ENCODE measurements around the gene ST3GAL3.

ST3GAL3 gene

GRCh38 chr1:43806183-43806582, 98.8 kb downstream of the ST3GAL3 start:
- H4K8ac ChIP-seq (ENCODE audit: low read length), result no peak overlapping the region
- H3K18ac ChIP-seq (ENCODE audit: low read depth in 1 of 2, low read length in 2 of 2), result no peak overlapping the region
- no peak overlapping the region for H2BK5ac ChIP-seq (ENCODE audit: low read depth, low read length, poor library complexity, severe bottlenecking)
- no peak overlapping the region for H2AK5ac ChIP-seq (ENCODE audit: low read length, severe bottlenecking)
- H3K79me1 ChIP-seq (replicated peaks; ENCODE audit: low read length, poor library complexity, severe bottlenecking), result peaks cover 34% of the 10 kb centered on the region
- H2BK12ac ChIP-seq (ENCODE audit: low read length in 2 of 2), result no peak overlapping the region
- H2BK15ac ChIP-seq (ENCODE audit: low read depth, poor library complexity, severe bottlenecking), result no peak overlapping the region
- H2AFZ ChIP-seq (ENCODE audit: low read depth, low read length), result no peak overlapping the region
- no peak overlapping the region for H3K4ac ChIP-seq (ENCODE audit: low read depth in 1 of 2, low read length in 2 of 2)
- H3K4me2 ChIP-seq (ENCODE audit: low read length, poor library complexity, severe bottlenecking), result no peak overlapping the region
- peaks cover 11% of the 10 kb centered on the region for H3K9me3 ChIP-seq (ENCODE audit: control insufficient read depth, low read length)
- no peak overlapping the region for H3K27ac ChIP-seq (ENCODE audit: low read length, poor library complexity, severe bottlenecking)
- H3K14ac ChIP-seq (ENCODE audit: low read length in 2 of 2), result no peak overlapping the region
- H2BK120ac ChIP-seq (ENCODE audit: low read depth, low read length), result no peak overlapping the region
- H3K4me3 ChIP-seq (ENCODE audit: insufficient read depth in 1 of 2, low read depth in 1 of 2, low read length in 2 of 2), result no peak overlapping the region
- peaks cover 5% of the 10 kb centered on the region for H3K4me1 ChIP-seq (ENCODE audit: control insufficient read depth, insufficient read depth, low read depth, low read length)
- no peak overlapping the region for H3K23ac ChIP-seq (ENCODE audit: low read length in 2 of 2)
- H4K91ac ChIP-seq (ENCODE audit: low read length), result no peak overlapping the region
- DNase-seq, result no peak
- no peak overlapping the region for H3K9ac ChIP-seq (ENCODE audit: low read length)
- H3K36me3 ChIP-seq (ENCODE audit: control insufficient read depth in 1 of 2, insufficient read depth in 2 of 2, low read depth in 1 of 2, low read length in 2 of 2), result peaks cover 6 to 21% of the 10 kb centered on the region in 2 experiments
- H3K27me3 ChIP-seq (ENCODE audit: control insufficient read depth in 1 of 2, insufficient read depth in 1 of 2, low read length in 2 of 2), result no peaks in the 10 kb centered on the region
- WGBS, result 97% methylated on average over 2 of the region's 2 CpGs

GRCh38 chr1:43809097-43809673, 101.8 kb downstream of the ST3GAL3 start:
- Histone ChIP-seq H4K8ac (ENCODE audit: low read length) (no peak overlapping the region), H2AK5ac (ENCODE audit: low read length, severe bottlenecking) (no peak overlapping the region), H4K91ac (ENCODE audit: low read length) (no peak overlapping the region), H3K79me1 (replicated peaks; ENCODE audit: low read length, poor library complexity, severe bottlenecking) (peaks cover 36% of the 10 kb centered on the region), H3K4ac (ENCODE audit: low read depth in 1 of 2, low read length in 2 of 2) (no peak overlapping the region), H3K36me3 (ENCODE audit: control insufficient read depth in 1 of 2, insufficient read depth in 2 of 2, low read depth in 1 of 2, low read length in 2 of 2) (peaks cover 6 to 22% of the 10 kb centered on the region in 2 experiments), H3K9me3 (ENCODE audit: control insufficient read depth, low read length) (peaks cover 11% of the 10 kb centered on the region), H2BK5ac (ENCODE audit: low read depth, low read length, poor library complexity, severe bottlenecking) (no peak overlapping the region), H3K4me1 (ENCODE audit: control insufficient read depth, insufficient read depth, low read depth, low read length) (no peaks in the 10 kb centered on the region), H3K9ac (ENCODE audit: low read length) (no peak overlapping the region), H3K4me2 (ENCODE audit: low read length, poor library complexity, severe bottlenecking) (no peak overlapping the region), H3K27me3 (ENCODE audit: control insufficient read depth in 1 of 2, insufficient read depth in 1 of 2, low read length in 2 of 2) (no peaks in the 10 kb centered on the region), H3K27ac (ENCODE audit: low read length, poor library complexity, severe bottlenecking) (no peak overlapping the region), H2AFZ (ENCODE audit: low read depth, low read length) (no peak overlapping the region), H3K4me3 (ENCODE audit: insufficient read depth in 1 of 2, low read depth in 1 of 2, low read length in 2 of 2) (peak overlapping the region in 1 of 2 experiments; percentile 29), H2BK12ac (ENCODE audit: low read length in 2 of 2) (no peak overlapping the region), H2BK120ac (ENCODE audit: low read depth, low read length) (no peak overlapping the region), H3K18ac (ENCODE audit: low read depth in 1 of 2, low read length in 2 of 2) (no peak overlapping the region), H3K14ac (ENCODE audit: low read length in 2 of 2) (no peak overlapping the region), H3K23ac (ENCODE audit: low read length in 2 of 2) (no peak overlapping the region), H2BK15ac (ENCODE audit: low read depth, poor library complexity, severe bottlenecking) (no peak overlapping the region)
- WGBS, result 100% methylated on average over 2 of the region's 2 CpGs
- no peak for DNase-seq

DNA sequence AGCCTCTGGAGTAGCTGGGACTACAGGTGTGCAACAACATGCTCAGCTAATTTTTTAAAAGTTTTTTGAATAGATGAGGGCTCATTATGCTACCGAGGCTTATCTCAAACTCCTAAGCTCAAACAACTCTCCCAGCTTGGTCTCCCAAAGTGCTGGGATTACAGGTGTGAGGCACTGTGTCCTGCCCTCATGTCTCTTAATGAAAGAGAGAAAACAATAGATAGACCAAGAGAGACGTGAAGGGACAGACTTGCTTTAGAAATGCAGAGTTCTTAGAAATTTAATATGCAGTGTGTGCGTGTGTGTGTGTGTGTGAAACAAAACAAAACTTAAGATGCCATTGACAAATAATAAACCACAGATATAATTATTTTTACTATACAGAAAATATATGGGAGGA, 105.2 kb downstream of the ST3GAL3 start:
- Histone ChIP-seq H3K9ac (ENCODE audit: low read length) (no peak overlapping the region), H3K4me3 (ENCODE audit: insufficient read depth in 1 of 2, low read depth in 1 of 2, low read length in 2 of 2) (no peak overlapping the region), H3K23ac (ENCODE audit: low read length in 2 of 2) (no peak overlapping the region), H3K4ac (ENCODE audit: low read depth in 1 of 2, low read length in 2 of 2) (no peak overlapping the region), H4K91ac (ENCODE audit: low read length) (no peak overlapping the region), H3K27ac (ENCODE audit: low read length, poor library complexity, severe bottlenecking) (no peak overlapping the region), H2BK15ac (ENCODE audit: low read depth, poor library complexity, severe bottlenecking) (no peak overlapping the region), H3K36me3 (ENCODE audit: control insufficient read depth in 1 of 2, insufficient read depth in 2 of 2, low read depth in 1 of 2, low read length in 2 of 2) (peaks cover 12 to 49% of the 10 kb centered on the region in 2 experiments), H3K4me2 (ENCODE audit: low read length, poor library complexity, severe bottlenecking) (no peak overlapping the region), H4K8ac (ENCODE audit: low read length) (no peak overlapping the region), H2BK5ac (ENCODE audit: low read depth, low read length, poor library complexity, severe bottlenecking) (no peak overlapping the region), H3K4me1 (ENCODE audit: control insufficient read depth, insufficient read depth, low read depth, low read length) (no peaks in the 10 kb centered on the region), H2BK120ac (ENCODE audit: low read depth, low read length) (no peak overlapping the region), H2AK5ac (ENCODE audit: low read length, severe bottlenecking) (no peak overlapping the region), H3K18ac (ENCODE audit: low read depth in 1 of 2, low read length in 2 of 2) (no peak overlapping the region), H3K79me1 (replicated peaks; ENCODE audit: low read length, poor library complexity, severe bottlenecking) (peaks cover 20% of the 10 kb centered on the region), H3K14ac (ENCODE audit: low read length in 2 of 2) (no peak overlapping the region), H2BK12ac (ENCODE audit: low read length in 2 of 2) (no peak overlapping the region), H3K27me3 (ENCODE audit: control insufficient read depth in 1 of 2, insufficient read depth in 1 of 2, low read length in 2 of 2) (no peaks in the 10 kb centered on the region), H3K9me3 (ENCODE audit: control insufficient read depth, low read length) (peaks cover 27% of the 10 kb centered on the region), H2AFZ (ENCODE audit: low read depth, low read length) (no peak overlapping the region)
- DNase-seq, result no peak
- 88% methylated on average over 2 of the region's 3 CpGs for WGBS

DNA sequence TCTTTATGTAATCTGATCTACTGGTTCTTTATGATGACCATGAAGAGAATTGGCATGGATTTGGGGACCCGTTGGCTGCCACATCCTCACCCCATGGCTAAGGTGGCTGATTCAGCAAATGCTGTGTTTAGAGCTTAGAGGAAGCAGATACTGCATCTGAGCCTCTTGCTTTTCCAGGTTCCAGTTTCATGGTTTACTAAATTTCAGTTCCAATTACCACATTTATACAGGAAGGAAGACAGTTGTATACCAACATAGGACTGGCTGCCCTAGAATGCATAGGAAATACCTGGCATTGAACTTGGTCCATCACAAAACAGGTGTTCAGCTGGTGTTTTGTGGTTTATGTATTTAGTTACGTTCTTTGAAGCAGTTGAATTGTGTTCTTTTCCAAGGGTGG, 107.1 kb downstream of the ST3GAL3 start:
- Histone ChIP-seq H3K9me3 (ENCODE audit: control insufficient read depth, low read length) (peaks cover 33% of the 10 kb centered on the region), H2BK120ac (ENCODE audit: low read depth, low read length) (no peak overlapping the region), H3K79me1 (replicated peaks; ENCODE audit: low read length, poor library complexity, severe bottlenecking) (peaks cover 14% of the 10 kb centered on the region), H3K4me3 (ENCODE audit: insufficient read depth in 1 of 2, low read depth in 1 of 2, low read length in 2 of 2) (no peak overlapping the region), H3K4ac (ENCODE audit: low read depth in 1 of 2, low read length in 2 of 2) (no peak overlapping the region), H2AFZ (ENCODE audit: low read depth, low read length) (no peak overlapping the region), H3K27me3 (ENCODE audit: control insufficient read depth in 1 of 2, insufficient read depth in 1 of 2, low read length in 2 of 2) (no peaks in the 10 kb centered on the region), H2BK12ac (ENCODE audit: low read length in 2 of 2) (no peak overlapping the region), H3K14ac (ENCODE audit: low read length in 2 of 2) (no peak overlapping the region), H3K36me3 (ENCODE audit: control insufficient read depth in 1 of 2, insufficient read depth in 2 of 2, low read depth in 1 of 2, low read length in 2 of 2) (peaks cover 15 to 49% of the 10 kb centered on the region in 2 experiments), H3K27ac (ENCODE audit: low read length, poor library complexity, severe bottlenecking) (no peak overlapping the region), H3K4me2 (ENCODE audit: low read length, poor library complexity, severe bottlenecking) (no peak overlapping the region), H3K23ac (ENCODE audit: low read length in 2 of 2) (no peak overlapping the region), H2BK15ac (ENCODE audit: low read depth, poor library complexity, severe bottlenecking) (no peak overlapping the region), H4K8ac (ENCODE audit: low read length) (no peak overlapping the region), H2AK5ac (ENCODE audit: low read length, severe bottlenecking) (no peak overlapping the region), H3K4me1 (ENCODE audit: control insufficient read depth, insufficient read depth, low read depth, low read length) (no peaks in the 10 kb centered on the region), H3K18ac (ENCODE audit: low read depth in 1 of 2, low read length in 2 of 2) (no peak overlapping the region), H2BK5ac (ENCODE audit: low read depth, low read length, poor library complexity, severe bottlenecking) (no peak overlapping the region), H4K91ac (ENCODE audit: low read length) (no peak overlapping the region), H3K9ac (ENCODE audit: low read length) (no peak overlapping the region)
- 100% methylated on average over 2 of the region's 2 CpGs for WGBS
- no peak for DNase-seq

Data from mesenchymal stem cell (in vitro differentiated cells and primary cell).